HCT116 (cell line): ENCODE results near the gene EXD3. TPM values are rescaled to one million over a fixed set of nuclear protein-coding genes. Genes with fewer than 3 reads are reported as not detected.
A peak's percentile ranks its signal among the peaks of the same experiment; 100 is the strongest.

Experiments used
- ATAC-seq: fragments of 200-7000 bp; cut with Tn5 transposase; 2 replicates; pipeline ENCODE4 v1.9.1; 2020; ENCODE audit warnings: mild to moderate bottlenecking, moderate library complexity
- BruUV-seq: library from RNA; stranded (reverse); fragments of 400-500 nt; replicated peaks from 2 replicates; lab custom pipeline; 2021; lab: Mats Ljungman, UMichigan
- CTCF ChIA-PET: fragments of 300-600 bp; sonication (Branson Sonifier 250); formaldehyde crosslinking; loops from one replicate; lab custom pipeline; 2021; ENCODE audit warnings: antibody characterized with exemption; lab: Charles Lee
- POLR2A ChIA-PET: fragments of 300-600, 350-600 bp; sonication (Branson Sonifier 250); formaldehyde crosslinking; loops from one replicate; lab custom pipeline; 2021; ENCODE audit warnings: antibody characterized with exemption; lab: Charles Lee
- RAD21 ChIA-PET, 2 experiments: fragments of 300-600 bp; sonication (Branson Sonifier 250); formaldehyde crosslinking; loops; one replicate each; lab custom pipeline; 2023; ENCODE audit warnings: low total read pairs in 2 of 2; ENCODE audit not compliant: uncharacterized antibody in 2 of 2, unreplicated experiment in 2 of 2, low non-redundant PET in 1 of 2; lab: Charles Lee
- DNase-seq: peaks from one replicate; pipeline ENCODE4 v3.0.0-alpha.2; 2010; ENCODE audit warnings: low read depth, low spot score
- H2AFZ ChIP-seq: fragments of 200-600 bp; shearing (Covaris generic), sonication (generic); 2 replicates; pipeline ENCODE4 v1.6.1; 2017; ENCODE audit warnings: low read depth, mixed run types, mixed read lengths, antibody characterized with exemption, low read length; ENCODE audit not compliant: poor library complexity, severe bottlenecking
- H3K27ac ChIP-seq: 2 replicates; pipeline ENCODE4 v1.5.1; 2012; ENCODE audit warnings: low read depth, low read length
- H3K27me3 ChIP-seq: fragments of 200-600 bp; sonication (generic); 2 replicates; pipeline ENCODE4 v1.6.1; 2016; ENCODE audit warnings: mixed run types, low read length, mixed read lengths; ENCODE audit not compliant: insufficient read depth
- H3K36me3 ChIP-seq, 2 experiments: fragments of 200-500 bp in 1 of 2; fragments of 200-600 bp in 1 of 2; sonication (Bioruptor generic) in 1 of 2; sonication (generic) in 1 of 2; 2 replicates each; pipeline versions ENCODE4 v1.5.1 to v1.6.1; 2014 to 2016; ENCODE audit warnings: low read length in 2 of 2, inconsistent platforms in 1 of 2, mixed read lengths in 1 of 2, mixed run types in 1 of 2; ENCODE audit not compliant: insufficient read depth in 2 of 2, control insufficient read depth in 1 of 2
- H3K4me1 ChIP-seq, 2 experiments: fragments of 200-600 bp in 1 of 2; sonication (generic) in 1 of 2; 2 replicates each; pipeline versions ENCODE4 v1.5.1 to v1.6.1; 2012 to 2017; ENCODE audit warnings: low read length in 2 of 2, inconsistent platforms in 1 of 2, mild to moderate bottlenecking in 1 of 2, mixed read lengths in 1 of 2, mixed run types in 1 of 2, moderate library complexity in 1 of 2; ENCODE audit not compliant: insufficient read depth in 2 of 2, control insufficient read depth in 1 of 2
- H3K4me2 ChIP-seq: fragments of 200-600 bp; sonication (generic); 2 replicates; pipeline ENCODE4 v1.6.1; 2017; ENCODE audit warnings: mixed run types, low read length, mixed read lengths
- H3K4me3 ChIP-seq, 2 experiments: fragments of 200-600 bp in 1 of 2; sonication (generic) in 1 of 2; replicated peaks in 1 of 2; 2 replicates each; pipeline ENCODE4 v1.5.1; 2011 to 2016; ENCODE audit warnings: low read length in 2 of 2, control low read depth in 1 of 2, low read depth in 1 of 2, mild to moderate bottlenecking in 1 of 2, mixed read lengths in 1 of 2, mixed run types in 1 of 2
- H3K79me2 ChIP-seq: fragments of 200-600 bp; sonication (generic); 2 replicates; pipeline ENCODE4 v1.6.1; 2017; ENCODE audit warnings: mild to moderate bottlenecking, mixed run types, low read length, moderate library complexity, mixed read lengths; ENCODE audit not compliant: insufficient read depth
- H3K9ac ChIP-seq: fragments of 200-600 bp; sonication (generic); 2 replicates; pipeline ENCODE4 v1.6.1; 2016; ENCODE audit warnings: low read length, mixed read lengths
- H3K9me2 ChIP-seq: fragments of 200-600 bp; sonication (generic), shearing (Covaris generic); 2 replicates; pipeline ENCODE4 v1.6.1; 2017; ENCODE audit warnings: mixed run types, mild to moderate bottlenecking, moderate library complexity; ENCODE audit not compliant: insufficient read depth
- H3K9me3 ChIP-seq, 2 experiments: fragments of 200-500 bp in 1 of 2; fragments of 200-600 bp in 1 of 2; sonication (Bioruptor generic) in 1 of 2; sonication (generic) in 1 of 2; 2 replicates each; pipeline ENCODE4 v1.6.1; 2014 to 2017; ENCODE audit warnings: low read length in 2 of 2, mixed read lengths in 2 of 2, inconsistent platforms in 1 of 2, low read depth in 1 of 2, mild to moderate bottlenecking in 1 of 2, mixed run types in 1 of 2, moderate library complexity in 1 of 2; ENCODE audit not compliant: control insufficient read depth in 1 of 2, insufficient read depth in 1 of 2
- H4K20me1 ChIP-seq: fragments of 200-600 bp; sonication (generic), shearing (Covaris generic); 2 replicates; pipeline ENCODE4 v1.6.1; 2017; ENCODE audit warnings: mixed run types, mild to moderate bottlenecking, moderate library complexity; ENCODE audit not compliant: insufficient read depth
- FOSL1 ChIP-seq: IDR thresholded peaks from 2 replicates; pipeline ENCODE4 v1.6.1; 2012; ENCODE audit warnings: low read depth
- POLR2AphosphoS5 ChIP-seq: IDR thresholded peaks from 2 replicates; pipeline ENCODE4 v1.6.1; 2011; ENCODE audit warnings: mild to moderate bottlenecking, low read depth, low read length, moderate library complexity
- RAD21 ChIP-seq: IDR thresholded peaks from 2 replicates; pipeline ENCODE4 v1.6.1; 2012; ENCODE audit warnings: low read depth, mild to moderate bottlenecking
- ZFX ChIP-seq: fragments of 450-650 bp; IDR thresholded peaks from 2 replicates; pipeline ENCODE4 v1.6.1; 2017
- intact Hi-C: fragments of 100-400 bp; cut with micrococcal nuclease; formaldehyde crosslinking; loops from 2 replicates; pipeline ENCODE4 v1.10.0; 2022
- total RNA-seq: library from RNA; stranded (reverse); gene quantifications from one replicate; pipeline ENCODE4 v1.2.1, GENCODE V29; 2021; ENCODE audit not compliant: unreplicated experiment
- TF ChIP-seq, protein P1 (sequence below), 3 experiments: fragments of 200-600 bp in 1 of 3; sonication (generic) in 1 of 3; IDR thresholded peaks in 2 of 3; conservative IDR thresholded peaks in 1 of 3; 2 replicates each; pipeline ENCODE4 v1.5.1; 2012 to 2017; ENCODE audit warnings: low read depth in 2 of 3, low read length in 2 of 3, antibody characterized with exemption in 1 of 3, borderline replicate concordance in 1 of 3, control low read depth in 1 of 3, mild to moderate bottlenecking in 1 of 3, mixed read lengths in 1 of 3, mixed run types in 1 of 3, moderate library complexity in 1 of 3; ENCODE audit not compliant: insufficient read depth in 1 of 3

EXD3 gene
- total RNA-seq, 1 experiment from 2014 or later: 25.4 TPM

DNA sequence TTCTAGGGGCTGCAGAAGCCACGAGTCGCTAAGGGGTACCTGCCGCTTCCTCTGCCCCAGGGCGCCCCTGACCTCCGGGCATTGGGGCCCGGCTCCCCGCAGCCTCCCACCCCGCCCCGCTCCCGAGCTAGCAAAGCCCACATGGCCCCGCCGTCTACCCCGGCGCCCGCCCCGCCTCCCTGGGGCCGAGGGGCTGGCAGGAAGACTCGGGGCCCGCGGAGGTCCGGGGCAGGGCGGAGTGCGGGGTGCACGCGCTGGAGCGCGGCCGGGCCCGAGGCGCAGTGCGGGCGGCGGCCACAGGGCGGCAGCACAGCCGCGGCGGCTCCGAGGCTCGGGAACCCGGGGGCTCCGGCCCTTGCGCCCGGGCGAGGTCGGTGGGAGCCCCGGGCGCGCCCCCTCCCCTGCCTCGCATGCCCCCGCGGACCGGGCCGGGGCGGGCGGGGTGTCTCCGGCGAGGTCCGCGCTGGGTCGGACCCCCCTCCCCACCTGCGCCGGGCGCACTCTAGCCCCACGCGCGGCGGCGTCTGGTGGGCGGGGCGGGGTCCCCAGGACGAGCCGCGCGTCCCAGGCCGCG is 127.6 kb downstream of the EXD3 start:
- peak overlapping the region; percentile 46 for H3K9ac ChIP-seq

More for the DNA sequence above, 127.6 kb downstream of the EXD3 start:
- H3K9me2 ChIP-seq: no peaks in the 10 kb centered on the region
- peaks cover 6% of the 10 kb centered on the region for H3K79me2 ChIP-seq
- TF ChIP-seq ZFX (peak; percentile 48; the same call in 1 of the 2 replicates), FOSL1 (no peak), RAD21 (no peak), POLR2AphosphoS5 (peak; percentile 40)
- TF ChIP-seq, protein P1, sequence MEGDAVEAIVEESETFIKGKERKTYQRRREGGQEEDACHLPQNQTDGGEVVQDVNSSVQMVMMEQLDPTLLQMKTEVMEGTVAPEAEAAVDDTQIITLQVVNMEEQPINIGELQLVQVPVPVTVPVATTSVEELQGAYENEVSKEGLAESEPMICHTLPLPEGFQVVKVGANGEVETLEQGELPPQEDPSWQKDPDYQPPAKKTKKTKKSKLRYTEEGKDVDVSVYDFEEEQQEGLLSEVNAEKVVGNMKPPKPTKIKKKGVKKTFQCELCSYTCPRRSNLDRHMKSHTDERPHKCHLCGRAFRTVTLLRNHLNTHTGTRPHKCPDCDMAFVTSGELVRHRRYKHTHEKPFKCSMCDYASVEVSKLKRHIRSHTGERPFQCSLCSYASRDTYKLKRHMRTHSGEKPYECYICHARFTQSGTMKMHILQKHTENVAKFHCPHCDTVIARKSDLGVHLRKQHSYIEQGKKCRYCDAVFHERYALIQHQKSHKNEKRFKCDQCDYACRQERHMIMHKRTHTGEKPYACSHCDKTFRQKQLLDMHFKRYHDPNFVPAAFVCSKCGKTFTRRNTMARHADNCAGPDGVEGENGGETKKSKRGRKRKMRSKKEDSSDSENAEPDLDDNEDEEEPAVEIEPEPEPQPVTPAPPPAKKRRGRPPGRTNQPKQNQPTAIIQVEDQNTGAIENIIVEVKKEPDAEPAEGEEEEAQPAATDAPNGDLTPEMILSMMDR (IDR thresholded peaks at IDR 0.05 in 2 of 3, conservative IDR thresholded peaks at IDR 0.05 in 1 of 3; ENCODE audit: borderline replicate concordance in 1 of 3, insufficient read depth in 1 of 3, low read depth in 2 of 3, low read length in 2 of 3): peak in 2 of 3 experiments; percentile 25 to 36; a peak in 1 of 6 replicates
- no peaks in the 10 kb centered on the region for H3K36me3 ChIP-seq
- ATAC-seq: peak; percentile 76
- no peaks in the 10 kb centered on the region; the same call in 1 of the 2 replicates for H4K20me1 ChIP-seq
- no peak overlapping the region for H2AFZ ChIP-seq
- H3K4me1 ChIP-seq: peaks cover 28 to 57% of the 10 kb centered on the region in 2 experiments
- CTCF ChIA-PET: no interaction called here
- RAD21 ChIA-PET: no interaction called here
- peak overlapping the region; percentile 42 to 51; a peak in 3 of 4 replicates for H3K4me3 ChIP-seq
- intact Hi-C loops: loop anchor here (2.0 kb wide), 1 partner anchor 149 kb away; no protein-coding TSS in a partner anchor
- H3K27me3 ChIP-seq: no peaks in the 10 kb centered on the region
- H3K9me3 ChIP-seq: no peaks in the 10 kb centered on the region
- POLR2A ChIA-PET: no interaction called here
- peak overlapping the region; percentile 80 for H3K4me2 ChIP-seq
- no TSS peak for BruUV-seq
- no peak for DNase-seq
- H3K27ac ChIP-seq: peak overlapping the region; percentile 34; the same call in 1 of the 2 replicates
